SK-N-SH (cell line): ENCODE data around the gene PTPRG. TPM values are rescaled to one million over a fixed set of nuclear protein-coding genes. Genes with fewer than 3 reads are reported as not detected.

Experiments used
- CTCF ChIA-PET: fragments of 300-600, 350-600 bp; formaldehyde crosslinking; extraction: SDS; loops from one replicate; lab custom pipeline; 2021; lab: Yijun Ruan, JAX
- POLR2A ChIA-PET: fragments of 350-600 bp; sonication (Branson Sonifier 250); formaldehyde crosslinking; extraction: SDS; loops from one replicate; lab custom pipeline; 2020; ENCODE audit warnings: antibody characterized with exemption, inconsistent platforms; lab: Yijun Ruan, JAX
- DNase-seq: peaks from one replicate; pipeline ENCODE4 v3.0.0; 2012
- H2AFZ ChIP-seq: fragments of 200-600 bp; sonication (generic); 2 replicates; pipeline ENCODE4 v1.8.1; 2016; ENCODE audit warnings: antibody characterized with exemption, mild to moderate bottlenecking, low read depth
- H3F3A ChIP-seq: fragments of 200-600 bp; sonication (generic); replicated peaks from 2 replicates; pipeline ENCODE3; 2016; ENCODE audit warnings: antibody characterized with exemption, mild to moderate bottlenecking; ENCODE audit not compliant: insufficient read depth
- H3K27ac ChIP-seq, 2 experiments: fragments of 200-500 bp in 1 of 2; fragments of 200-600 bp in 1 of 2; sonication (Bioruptor generic) in 1 of 2; sonication (generic), shearing (Covaris generic) in 1 of 2; 2 replicates each; pipeline versions ENCODE4 v1.5.1 to v1.6.1; 2014 to 2016; ENCODE audit warnings: low read depth in 2 of 2, inconsistent platforms in 1 of 2, low read length in 1 of 2, mild to moderate bottlenecking in 1 of 2, mixed read lengths in 1 of 2
- H3K27me3 ChIP-seq: fragments of 200-600 bp; sonication (generic), shearing (Covaris generic); 2 replicates; pipeline ENCODE4 v1.6.1; 2016; ENCODE audit warnings: mixed run types; ENCODE audit not compliant: insufficient read depth
- H3K36me3 ChIP-seq, 2 experiments: fragments of 200-500 bp in 1 of 2; fragments of 200-600 bp in 1 of 2; sonication (Bioruptor generic) in 1 of 2; sonication (generic) in 1 of 2; replicated peaks in 1 of 2; 2 replicates each; pipeline versions ENCODE3 to v1.5.1; 2014 to 2016; ENCODE audit warnings: low read length in 1 of 2, mild to moderate bottlenecking in 1 of 2; ENCODE audit not compliant: insufficient read depth in 2 of 2, control insufficient read depth in 1 of 2
- H3K4me1 ChIP-seq, 2 experiments: fragments of 200-500 bp in 1 of 2; fragments of 200-600 bp in 1 of 2; sonication (Bioruptor generic) in 1 of 2; sonication (generic), shearing (Covaris generic) in 1 of 2; 2 replicates each; pipeline versions ENCODE4 v1.5.1 to v1.6.1; 2014 to 2016; ENCODE audit warnings: low read depth in 1 of 2, low read length in 1 of 2, mixed run types in 1 of 2; ENCODE audit not compliant: insufficient read depth in 2 of 2, control insufficient read depth in 1 of 2
- H3K4me2 ChIP-seq: fragments of 200-600 bp; sonication (generic), shearing (Covaris generic); 2 replicates; pipeline ENCODE4 v1.6.1; 2017; ENCODE audit warnings: mixed run types
- H3K4me3 ChIP-seq, 2 experiments: fragments of 200-500 bp in 1 of 2; fragments of 200-600 bp in 1 of 2; sonication (Bioruptor generic) in 1 of 2; sonication (generic), shearing (Covaris generic) in 1 of 2; 2 replicates each; pipeline versions ENCODE4 v1.5.1 to v1.8.1; 2014 to 2016; ENCODE audit warnings: low read depth in 2 of 2, inconsistent platforms in 1 of 2, low read length in 1 of 2, mild to moderate bottlenecking in 1 of 2, mixed read lengths in 1 of 2, moderate library complexity in 1 of 2
- H3K79me2 ChIP-seq: fragments of 200-600 bp; sonication (generic); 2 replicates; pipeline ENCODE4 v1.8.1; 2017; ENCODE audit warnings: mild to moderate bottlenecking; ENCODE audit not compliant: insufficient read depth
- H3K9ac ChIP-seq: fragments of 200-600 bp; sonication (generic); 2 replicates; pipeline ENCODE4 v1.6.1; 2017; ENCODE audit warnings: mixed run types
- H3K9me2 ChIP-seq: fragments of 200-600 bp; sonication (generic); 2 replicates; pipeline ENCODE4 v1.6.1; 2017; ENCODE audit warnings: mixed run types
- H3K9me3 ChIP-seq: fragments of 200-600 bp; sonication (generic); 2 replicates; pipeline ENCODE4 v1.6.1; 2017; ENCODE audit warnings: mixed run types, mild to moderate bottlenecking, moderate library complexity
- H4K20me1 ChIP-seq: fragments of 200-600 bp; sonication (generic); 2 replicates; pipeline ENCODE4 v1.6.1; 2017; ENCODE audit warnings: mild to moderate bottlenecking, mixed run types; ENCODE audit not compliant: insufficient read depth
- ELF1 ChIP-seq: IDR thresholded peaks from 2 replicates; pipeline ENCODE4 v1.4.0; 2012
- EP300 ChIP-seq, 2 experiments: IDR thresholded peaks; 2 replicates each; pipeline versions ENCODE4 v1.4.0 to v1.6.1; 2012; ENCODE audit warnings: borderline replicate concordance in 1 of 2, low read depth in 1 of 2, low read length in 1 of 2
- EZH2phosphoT487 ChIP-seq: fragments of 200-600 bp; sonication (generic); IDR thresholded peaks from 2 replicates; pipeline ENCODE4 v1.6.1; 2017; ENCODE audit warnings: low read depth, mixed run types, mild to moderate bottlenecking, antibody characterized with exemption, moderate library complexity, borderline replicate concordance
- GABPA ChIP-seq: IDR thresholded peaks from 2 replicates; pipeline ENCODE4 v1.4.0; 2012; ENCODE audit warnings: low read depth, mild to moderate bottlenecking
- GATA2 ChIP-seq: sonication (generic); formaldehyde crosslinking; IDR thresholded peaks from 2 replicates; pipeline ENCODE4 v1.5.0; 2020; ENCODE audit warnings: mild to moderate bottlenecking, missing genetic modification reagents
- IRF3 ChIP-seq: fragments of 150-350 bp; IDR thresholded peaks from 2 replicates; pipeline ENCODE4 v1.6.1; 2016; ENCODE audit warnings: mild to moderate bottlenecking, low read depth, low read length
- JUND ChIP-seq: IDR thresholded peaks from 2 replicates; pipeline ENCODE4 v1.4.0; 2012
- MXI1 ChIP-seq: IDR thresholded peaks from 2 replicates; pipeline ENCODE4 v1.6.1; 2012; ENCODE audit warnings: mild to moderate bottlenecking, low read depth, low read length, improper control_type of control experiment
- NFIC ChIP-seq: IDR thresholded peaks from 2 replicates; pipeline ENCODE4 v1.4.0; 2012; ENCODE audit warnings: borderline replicate concordance
- PBX3 ChIP-seq: IDR thresholded peaks from 2 replicates; pipeline ENCODE4; 2012
- POLR2AphosphoS5 ChIP-seq: IDR thresholded peaks from 2 replicates; pipeline ENCODE4 v1.6.1; 2012; ENCODE audit warnings: low read depth, low read length
- RAD21 ChIP-seq: IDR thresholded peaks from 2 replicates; pipeline ENCODE4 v1.6.1; 2012; ENCODE audit warnings: mild to moderate bottlenecking, low read length
- SIN3A ChIP-seq: IDR thresholded peaks from 2 replicates; pipeline ENCODE4 v1.6.1; 2012; ENCODE audit warnings: low read depth, mild to moderate bottlenecking, low read length, moderate library complexity, borderline replicate concordance
- TCF12 ChIP-seq: IDR thresholded peaks from 2 replicates; pipeline ENCODE4 v1.4.0; 2012
- TEAD4 ChIP-seq: IDR thresholded peaks from 2 replicates; pipeline ENCODE4 v1.4.0; 2012; ENCODE audit warnings: mild to moderate bottlenecking, borderline replicate concordance; ENCODE audit not compliant: insufficient read depth
- USF1 ChIP-seq: IDR thresholded peaks from 2 replicates; pipeline ENCODE4 v1.4.0; 2012; ENCODE audit warnings: low read depth, borderline replicate concordance
- USF2 ChIP-seq: fragments of 150-350 bp; IDR thresholded peaks from 2 replicates; pipeline ENCODE4 v1.6.1; 2017; ENCODE audit warnings: antibody characterized with exemption, low read length, low read depth, borderline replicate concordance
- YY1 ChIP-seq: IDR thresholded peaks from 2 replicates; pipeline ENCODE4 v1.4.0; 2012; ENCODE audit warnings: low read depth, mild to moderate bottlenecking
- ZBTB33 ChIP-seq: IDR thresholded peaks from 2 replicates; pipeline ENCODE4 v1.4.0; 2012; ENCODE audit warnings: low read depth, borderline replicate concordance
- WGBS: methylation state at CpG from one replicate; pipeline ENCODE4 v1.1.6; 2017; ENCODE audit warnings: low lambda C conversion rate; 5-methylcytosine and 5-hydroxymethylcytosine counted together
- polyA plus RNA-seq, 3 experiments: library from polyadenylated mRNA; depleted of rRNA; stranded (reverse); fragments of >200 nt; gene quantifications; 2 replicates each; pipeline ENCODE4 v1.2.3, GENCODE V29; 2012

PTPRG gene
- polyA plus RNA-seq, 1 of the 3 experiments (the other 2 are of a cell fraction), result 14.1 TPM

- POLR2A ChIA-PET, result no interaction called here
- WGBS, result 91% methylated on average over 5 of the region's 5 CpGs
- Histone ChIP-seq H3K4me1 (peaks cover 0 to 4% of the 10 kb centered on the region in 2 experiments; a peak in 1 of 4 replicates), H3K36me3 (peaks cover 0 to 3% of the 10 kb centered on the region in 2 experiments), H3F3A (no peaks in the 10 kb centered on the region), H3K9ac (no peak overlapping the region), H3K4me2 (no peak overlapping the region), H3K9me2 (no peaks in the 10 kb centered on the region), H3K9me3 (no peaks in the 10 kb centered on the region), H3K27me3 (no peaks in the 10 kb centered on the region), H2AFZ (no peak overlapping the region), H3K4me3 (no peak overlapping the region), H3K27ac (no peak overlapping the region), H4K20me1 (no peaks in the 10 kb centered on the region)
- CTCF ChIA-PET, result interaction anchor here (1.0 to 1.9 kb wide), 5 partner anchors 9 to 376 kb away, joined by 3 to 5 read pairs (median 3); no protein-coding TSS in a partner anchor
- no peak for DNase-seq
- TF ChIP-seq YY1 (no peak), RAD21 (no peak), GATA2 (CRISPR knock-in tag) (no peak), MXI1 (no peak), ELF1 (no peak), TEAD4 (no peak), GABPA (no peak), PBX3 (no peak), POLR2AphosphoS5 (no peak), JUND (no peak), EP300 (IDR thresholded peaks at IDR 0.05; ENCODE audit: borderline replicate concordance in 1 of 2, low read depth in 1 of 2, low read length in 1 of 2) (no peak), TCF12 (no peak), USF2 (no peak), SIN3A (no peak), ZBTB33 (no peak), EZH2phosphoT487 (no peak), IRF3 (no peak), USF1 (no peak), NFIC (no peak)
- TF ChIP-seq, all 33 proteins: peak for 0
- H3K79me2 ChIP-seq, result no peaks in the 10 kb centered on the region
Measured at GRCh38 chr3:62192891-62193290, 631.5 kb downstream of the PTPRG start.
